ENCODE results near the gene TMEM269. TPM values are rescaled to one million over a fixed set of nuclear protein-coding genes. Genes with fewer than 3 reads are reported as not detected.

TMEM269 gene
- total RNA-seq, 3 donors from 2014 or later: not detected

DNA sequence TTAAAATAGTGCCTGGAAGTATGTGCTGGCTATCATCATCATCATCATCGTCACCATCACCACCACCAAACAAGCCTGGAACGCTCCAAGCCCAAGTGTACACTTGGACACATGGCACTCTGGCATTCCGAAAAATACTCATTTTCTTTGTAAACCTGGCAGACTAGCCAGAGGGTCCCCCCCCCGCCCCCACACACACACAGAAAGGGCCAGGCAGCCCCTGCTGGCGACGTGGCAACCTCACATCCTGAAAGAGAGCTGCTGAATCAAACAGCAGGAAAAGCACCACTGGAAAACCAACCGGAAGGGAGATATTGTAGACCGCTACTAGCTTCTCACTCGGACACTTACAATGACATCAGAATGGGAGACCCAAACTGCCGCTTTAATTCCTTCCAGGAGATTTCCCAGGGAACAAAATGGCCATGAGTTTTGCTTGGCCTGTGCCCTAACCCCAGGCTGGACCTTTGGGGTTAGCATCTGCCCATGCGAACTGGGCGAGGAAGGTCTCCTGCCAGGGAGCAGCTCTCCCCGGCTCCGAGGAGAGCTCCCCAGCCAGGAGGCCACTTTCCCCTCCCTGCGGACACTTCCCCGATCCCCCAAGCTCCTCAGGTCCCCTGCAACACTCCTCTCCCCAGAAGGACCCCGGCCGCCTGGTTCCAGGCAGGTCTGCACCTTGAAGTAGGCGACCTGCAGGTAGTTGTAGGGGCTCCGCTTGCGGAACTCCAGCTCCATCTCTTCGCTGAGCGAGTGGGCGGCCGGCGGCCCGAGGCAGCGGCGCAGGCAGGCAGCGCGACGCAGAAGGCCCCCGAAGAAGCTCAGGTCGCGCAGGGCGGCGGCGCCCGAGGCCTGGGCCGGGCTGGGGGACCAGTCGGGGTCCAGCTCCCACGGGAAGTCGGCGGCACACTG is 18.7 kb upstream of the TMEM269 start:
- Histone ChIP-seq H3K4me1 (ENCODE audit: low read depth) (peaks cover 16% of the 10 kb centered on the region), H3K36me3 (ENCODE audit: low read depth) (no peaks in the 10 kb centered on the region), H3K4me3 (peak overlapping the region; percentile 94), H3K9me3 (no peaks in the 10 kb centered on the region)
- intact Hi-C loops (cut with DNase I, micrococcal nuclease): no loop called here
- peak; percentile 16 for ATAC-seq
- peak in 1 of 3 donors; percentile 21 for DNase-seq
- TF ChIP-seq, protein P1, sequence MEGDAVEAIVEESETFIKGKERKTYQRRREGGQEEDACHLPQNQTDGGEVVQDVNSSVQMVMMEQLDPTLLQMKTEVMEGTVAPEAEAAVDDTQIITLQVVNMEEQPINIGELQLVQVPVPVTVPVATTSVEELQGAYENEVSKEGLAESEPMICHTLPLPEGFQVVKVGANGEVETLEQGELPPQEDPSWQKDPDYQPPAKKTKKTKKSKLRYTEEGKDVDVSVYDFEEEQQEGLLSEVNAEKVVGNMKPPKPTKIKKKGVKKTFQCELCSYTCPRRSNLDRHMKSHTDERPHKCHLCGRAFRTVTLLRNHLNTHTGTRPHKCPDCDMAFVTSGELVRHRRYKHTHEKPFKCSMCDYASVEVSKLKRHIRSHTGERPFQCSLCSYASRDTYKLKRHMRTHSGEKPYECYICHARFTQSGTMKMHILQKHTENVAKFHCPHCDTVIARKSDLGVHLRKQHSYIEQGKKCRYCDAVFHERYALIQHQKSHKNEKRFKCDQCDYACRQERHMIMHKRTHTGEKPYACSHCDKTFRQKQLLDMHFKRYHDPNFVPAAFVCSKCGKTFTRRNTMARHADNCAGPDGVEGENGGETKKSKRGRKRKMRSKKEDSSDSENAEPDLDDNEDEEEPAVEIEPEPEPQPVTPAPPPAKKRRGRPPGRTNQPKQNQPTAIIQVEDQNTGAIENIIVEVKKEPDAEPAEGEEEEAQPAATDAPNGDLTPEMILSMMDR (IDR thresholded peaks at IDR 0.05): no peak

DNA sequence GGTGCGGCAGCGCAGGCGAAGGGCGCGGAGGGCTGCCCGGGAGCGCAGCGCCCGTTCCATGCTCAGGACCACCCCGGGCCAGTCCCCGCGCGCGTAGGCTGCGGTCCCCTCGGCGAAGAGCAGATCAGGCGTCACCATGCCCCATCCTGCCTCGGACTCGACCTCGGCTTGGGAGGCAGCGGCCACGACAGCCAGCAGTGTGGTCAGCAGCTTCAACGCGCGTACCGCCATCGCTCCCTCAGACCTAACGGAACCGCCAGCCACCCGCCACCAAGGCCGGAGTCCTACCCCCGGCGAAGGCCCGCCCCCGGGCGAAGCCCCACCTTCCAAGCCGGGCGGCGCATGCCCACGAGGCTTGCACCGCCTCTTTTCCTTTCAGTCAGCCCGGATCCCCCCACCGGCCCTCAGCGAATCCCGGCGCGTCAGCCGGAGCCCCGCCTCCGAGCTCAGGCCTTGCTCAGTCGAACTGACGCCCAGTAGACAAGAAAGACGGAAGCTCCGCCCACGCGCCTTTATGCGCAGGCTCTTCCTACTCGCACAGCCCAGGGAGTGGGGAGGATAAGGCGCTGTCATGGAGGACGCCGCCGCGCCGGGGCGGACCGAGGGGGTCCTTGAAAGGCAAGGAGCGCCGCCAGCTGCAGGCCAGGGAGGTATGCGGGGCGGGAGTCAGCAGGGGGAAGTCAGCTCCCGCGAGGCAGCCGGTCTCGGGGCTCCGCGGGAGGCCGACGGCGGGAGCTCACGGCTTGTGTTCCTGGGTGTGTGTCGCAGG is 17.9 kb upstream of the TMEM269 start, which contains the start of the genes C1orf50 and P3H1:
TSS of gene C1orf50 (plus strand) at position 509 of the 769 bp plus-strand sequence. CDS start at position 572, 63 bp downstream.
TSS of gene P3H1 (minus strand) at position 288 of the 769 bp plus-strand sequence. CDS start at position 231, 57 bp downstream.
- intact Hi-C loops (cut with DNase I, micrococcal nuclease): no loop called here
- peak; percentile 97 for ATAC-seq
- TF ChIP-seq, protein P1 (IDR thresholded peaks at IDR 0.05): no peak

DNA sequence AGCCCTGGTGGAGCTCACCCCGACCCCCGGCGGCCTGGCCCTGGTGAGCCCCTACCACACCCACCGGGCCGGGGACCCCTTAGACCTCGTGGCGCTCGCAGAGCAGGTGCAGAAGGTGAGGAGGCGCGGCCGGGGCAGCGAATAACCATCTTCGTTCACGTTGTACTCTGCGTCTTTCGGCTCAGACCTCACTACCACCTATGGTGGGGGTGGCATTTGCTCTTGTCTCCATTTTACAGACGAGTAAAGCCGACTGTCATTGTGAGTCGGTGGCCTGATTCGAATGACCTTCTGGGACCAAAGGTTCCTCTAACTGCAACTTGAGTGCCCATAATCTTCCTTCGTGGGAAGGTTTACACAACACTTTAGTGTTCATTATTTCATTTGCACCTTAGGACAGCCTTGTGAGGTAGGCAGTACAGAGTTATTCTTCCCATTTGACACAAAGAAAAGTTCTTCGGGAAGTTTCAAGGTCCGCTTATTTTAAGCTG is 17.2 kb upstream of the TMEM269 start:
- no peak for DNase-seq
- H3K36me3 ChIP-seq (ENCODE audit: low read depth): no peaks in the 10 kb centered on the region
- TF ChIP-seq, protein P1 (IDR thresholded peaks at IDR 0.05): no peak
- intact Hi-C loops (cut with DNase I, micrococcal nuclease): no loop called here
- peak overlapping the region; percentile 94 for H3K4me3 ChIP-seq
- peaks cover 16% of the 10 kb centered on the region for H3K4me1 ChIP-seq (ENCODE audit: low read depth)
- peak; percentile 38 for ATAC-seq
- no peaks in the 10 kb centered on the region for H3K9me3 ChIP-seq

More for the DNA sequence above, 17.9 kb upstream of the TMEM269 start, which contains the start of the genes C1orf50 and P3H1:
- H3K4me3 ChIP-seq: peak within 1 kb of the TSS; percentile 94
- peaks cover 16% of the 10 kb centered on the region for H3K4me1 ChIP-seq (ENCODE audit: low read depth)
- H3K36me3 ChIP-seq (ENCODE audit: low read depth): no peaks in the 10 kb centered on the region
- no peaks in the 10 kb centered on the region for H3K9me3 ChIP-seq
- peak; percentile 100 for DNase-seq

DNA sequence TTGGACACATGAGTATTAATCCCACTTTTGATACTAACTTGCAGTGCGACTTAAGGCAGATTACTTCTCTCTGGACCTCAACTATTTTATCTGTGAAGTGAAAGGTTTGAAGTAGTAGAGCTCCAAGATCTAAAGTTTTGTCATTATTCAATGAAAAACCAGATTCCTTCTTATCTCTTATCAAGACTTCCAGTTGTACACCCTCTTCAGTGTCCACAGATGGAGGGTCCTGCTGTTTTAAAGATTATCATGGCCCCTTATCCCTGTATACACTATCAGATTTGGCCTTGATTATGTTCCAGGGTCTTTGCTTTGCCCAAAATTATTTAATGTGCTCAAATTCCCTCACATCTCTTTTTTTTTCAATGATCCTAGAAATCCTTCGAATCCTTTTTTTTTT is 16.6 kb upstream of the TMEM269 start:
- intact Hi-C loops (cut with DNase I, micrococcal nuclease): no loop called here
- peaks cover 16% of the 10 kb centered on the region for H3K4me1 ChIP-seq (ENCODE audit: low read depth)
- no peak for ATAC-seq

DNA sequence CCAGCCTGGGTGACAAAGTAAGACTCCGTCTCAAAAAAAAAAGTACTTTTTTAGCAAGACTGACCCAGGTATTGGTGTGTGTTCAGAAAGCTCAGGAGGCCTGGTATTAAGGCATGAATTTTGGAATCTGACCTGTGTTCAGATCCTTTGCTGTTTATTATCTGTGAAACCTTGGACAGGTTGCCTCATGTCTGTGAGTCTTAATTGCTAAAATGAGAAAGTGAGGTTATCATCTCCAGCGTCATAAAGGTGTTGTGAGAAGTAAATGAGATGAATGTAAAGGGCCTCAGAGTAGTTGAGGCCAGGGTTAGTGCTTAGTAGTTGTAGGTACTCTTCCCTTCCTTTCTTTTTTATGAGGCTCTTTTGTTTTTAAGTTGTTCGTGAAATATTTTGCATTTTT is 15.0 kb upstream of the TMEM269 start:
- intact Hi-C loops (cut with DNase I, micrococcal nuclease): loop anchor here in 1 of 2 donors (10.0 kb wide), 1 partner anchor 305 kb away; no protein-coding TSS in a partner anchor
- H3K4me3 ChIP-seq: no peak overlapping the region
- H3K36me3 ChIP-seq (ENCODE audit: low read depth): no peaks in the 10 kb centered on the region
- peaks cover 16% of the 10 kb centered on the region for H3K4me1 ChIP-seq (ENCODE audit: low read depth)
- DNase-seq (no peak), ATAC-seq (no peak)
- TF ChIP-seq, protein P1 (IDR thresholded peaks at IDR 0.05): no peak
- H3K9me3 ChIP-seq: no peaks in the 10 kb centered on the region

More for the DNA sequence above, 16.6 kb upstream of the TMEM269 start:
- TF ChIP-seq, protein P1 (IDR thresholded peaks at IDR 0.05): no peak
- H3K9me3 ChIP-seq: no peaks in the 10 kb centered on the region
- H3K36me3 ChIP-seq (ENCODE audit: low read depth): no peaks in the 10 kb centered on the region
- no peak for DNase-seq
- no peak overlapping the region for H3K4me3 ChIP-seq
